ENCODE results near the gene SPIB.
"Not testable (repeated sequence)": the region's sequence is repeated elsewhere in the genome, so short reads cannot be mapped to it uniquely, and the experiment has no call there.

Gene SPIB

GRCh38 chr19:50468818-50469217 is 50.1 kb downstream of the SPIB start:
- no peak for DNase-seq (ENCODE audit: low read depth in 3 of 3)

GRCh38 chr19:50473336-50473735 is 54.6 kb downstream of the SPIB start:
- DNase-seq (ENCODE audit: low read depth in 3 of 3), result not testable (repeated sequence)

GRCh38 chr19:50475101-50475568 is 56.4 kb downstream of the SPIB start:
- no peak for DNase-seq (ENCODE audit: low read depth in 3 of 3)

- DNase-seq (ENCODE audit: low read depth in 3 of 3), result no peak
Measured at GRCh38 chr19:50475736-50476223, 57.0 kb downstream of the SPIB start.

- DNase-seq (ENCODE audit: low read depth in 3 of 3), result peak; percentile 81 to 89 (median 87)
Measured at GRCh38 chr19:50476224-50476906, 57.6 kb downstream of the SPIB start, which contains the start of the genes EMC10 and GARIN5A. Gene EMC10 (plus strand): TSS chr19:50476507. CDS start chr19:50476545, 38 bp downstream. Gene GARIN5A (minus strand): TSS chr19:50476848. CDS start chr19:50476388, 460 bp downstream.

- no peak for DNase-seq (ENCODE audit: low read depth in 3 of 3)
Measured at GRCh38 chr19:50476907-50477238, 58.1 kb downstream of the SPIB start.

- no peak for DNase-seq (ENCODE audit: low read depth in 3 of 3)
Measured at GRCh38 chr19:50477751-50478515, 59.2 kb downstream of the SPIB start.

- no peak for DNase-seq (ENCODE audit: low read depth in 3 of 3)
Measured at GRCh38 chr19:50478901-50479715, 60.4 kb downstream of the SPIB start.

- DNase-seq (ENCODE audit: low read depth in 3 of 3), result no peak
Measured at GRCh38 chr19:50479761-50480251, 61.1 kb downstream of the SPIB start.

- DNase-seq (ENCODE audit: low read depth in 3 of 3), result no peak
Measured at GRCh38 chr19:50480281-50481111, 61.8 kb downstream of the SPIB start.
